Fibroblast of mammary gland (primary cell): ENCODE results near the gene SBF2.
A peak's percentile ranks its signal among the peaks of the same experiment; 100 is the strongest.

Experiments
- DNase-seq: peaks from one replicate; pipeline ENCODE4 v3.0.0-alpha.2; 2010; ENCODE audit warnings: low read depth
- H3K4me3 ChIP-seq: 2 replicates; pipeline ENCODE4 v1.5.1; 2011; ENCODE audit warnings: low read depth, mild to moderate bottlenecking, low read length, moderate library complexity; ENCODE audit not compliant: control insufficient read depth
- TF ChIP-seq, protein P1 (sequence below): conservative IDR thresholded peaks from 2 replicates; pipeline ENCODE4 v1.5.1; 2011; ENCODE audit warnings: low read depth, low read length, inconsistent platforms; ENCODE audit not compliant: control insufficient read depth, insufficient read depth

Gene SBF2

DNA sequence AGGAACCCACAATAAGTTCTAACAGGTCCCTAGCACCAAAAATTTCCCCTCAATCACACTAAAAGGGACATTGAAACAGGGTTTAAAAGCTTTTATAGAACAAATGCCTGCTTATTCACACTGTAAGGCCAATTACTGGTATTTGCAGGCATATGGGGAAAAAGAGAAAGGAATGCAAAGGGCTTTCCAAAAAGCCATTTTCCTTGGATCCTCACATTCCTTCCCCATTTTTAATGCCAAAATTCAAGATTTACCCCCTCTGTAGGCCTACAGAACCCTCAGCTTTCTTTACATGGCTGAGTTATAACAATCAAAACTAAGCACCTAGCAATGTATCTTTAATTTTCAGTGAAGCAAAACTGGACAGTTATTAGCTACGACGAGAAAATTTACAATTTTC lies 102.0 kb downstream of the SBF2 start:
- DNase-seq: no peak

DNA sequence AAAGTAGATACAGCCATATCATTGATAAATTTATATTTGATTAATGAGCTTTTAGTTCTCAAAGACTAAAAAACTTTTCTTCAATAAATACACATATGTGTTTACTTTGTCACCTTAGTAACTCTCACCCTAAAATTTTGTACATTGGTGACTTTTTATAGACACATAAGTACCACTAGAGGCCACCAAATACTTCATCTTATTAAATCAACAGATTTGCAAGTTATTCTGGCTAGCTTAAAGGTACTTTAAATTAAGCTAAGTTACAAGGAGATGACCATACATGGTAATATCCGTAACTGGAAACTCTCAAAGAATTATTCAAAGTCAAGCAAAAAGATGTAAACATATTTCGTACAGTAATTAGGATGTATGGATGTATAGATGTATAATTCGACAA lies 112.2 kb downstream of the SBF2 start:
- TF ChIP-seq, protein P1, sequence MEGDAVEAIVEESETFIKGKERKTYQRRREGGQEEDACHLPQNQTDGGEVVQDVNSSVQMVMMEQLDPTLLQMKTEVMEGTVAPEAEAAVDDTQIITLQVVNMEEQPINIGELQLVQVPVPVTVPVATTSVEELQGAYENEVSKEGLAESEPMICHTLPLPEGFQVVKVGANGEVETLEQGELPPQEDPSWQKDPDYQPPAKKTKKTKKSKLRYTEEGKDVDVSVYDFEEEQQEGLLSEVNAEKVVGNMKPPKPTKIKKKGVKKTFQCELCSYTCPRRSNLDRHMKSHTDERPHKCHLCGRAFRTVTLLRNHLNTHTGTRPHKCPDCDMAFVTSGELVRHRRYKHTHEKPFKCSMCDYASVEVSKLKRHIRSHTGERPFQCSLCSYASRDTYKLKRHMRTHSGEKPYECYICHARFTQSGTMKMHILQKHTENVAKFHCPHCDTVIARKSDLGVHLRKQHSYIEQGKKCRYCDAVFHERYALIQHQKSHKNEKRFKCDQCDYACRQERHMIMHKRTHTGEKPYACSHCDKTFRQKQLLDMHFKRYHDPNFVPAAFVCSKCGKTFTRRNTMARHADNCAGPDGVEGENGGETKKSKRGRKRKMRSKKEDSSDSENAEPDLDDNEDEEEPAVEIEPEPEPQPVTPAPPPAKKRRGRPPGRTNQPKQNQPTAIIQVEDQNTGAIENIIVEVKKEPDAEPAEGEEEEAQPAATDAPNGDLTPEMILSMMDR: peak; percentile 29
- DNase-seq: peak; percentile 59
- no peak overlapping the region for H3K4me3 ChIP-seq

More for the DNA sequence above, 102.0 kb downstream of the SBF2 start:
- no peak overlapping the region for H3K4me3 ChIP-seq
- TF ChIP-seq, protein P1: no peak

DNA sequence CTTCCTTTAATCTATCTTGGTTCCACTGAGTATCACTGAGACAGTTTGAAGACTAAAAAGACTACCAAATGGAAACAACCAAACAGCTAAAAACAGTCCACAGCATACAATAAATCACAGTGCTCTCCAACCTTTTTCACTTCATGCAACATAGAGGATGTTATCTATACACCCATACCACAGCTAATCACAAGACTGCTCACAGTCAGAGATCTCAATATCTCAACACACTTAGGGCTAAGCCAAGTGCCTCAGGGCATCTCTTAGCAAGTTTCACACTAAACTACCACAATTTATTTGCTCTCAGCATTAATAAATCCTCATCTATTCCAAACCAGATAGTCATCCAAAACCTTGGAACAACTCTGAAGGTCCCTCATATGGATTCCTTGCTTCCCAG lies 129.4 kb downstream of the SBF2 start:
- TF ChIP-seq, protein P1: no peak
- DNase-seq: no peak
- H3K4me3 ChIP-seq: no peak overlapping the region

DNA sequence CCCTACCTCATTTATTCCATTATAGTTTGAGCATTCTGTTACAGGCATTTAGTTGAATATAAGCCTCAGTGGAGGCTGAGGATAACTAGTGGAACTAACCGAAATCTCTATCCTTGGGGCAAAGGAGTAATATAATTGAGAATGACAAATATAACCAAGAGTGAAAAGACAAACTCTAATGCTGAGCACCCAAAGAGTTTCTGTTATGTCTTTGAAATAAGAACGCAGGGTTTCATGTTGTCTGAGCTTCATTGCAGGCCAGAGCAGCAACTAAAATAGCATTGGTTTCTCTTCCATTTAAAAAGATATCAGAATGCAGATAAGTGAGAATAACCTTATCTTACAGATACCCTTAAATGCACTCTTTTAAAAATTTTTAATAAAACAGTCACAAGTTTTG lies 131.8 kb downstream of the SBF2 start:
- no peak for DNase-seq

DNA sequence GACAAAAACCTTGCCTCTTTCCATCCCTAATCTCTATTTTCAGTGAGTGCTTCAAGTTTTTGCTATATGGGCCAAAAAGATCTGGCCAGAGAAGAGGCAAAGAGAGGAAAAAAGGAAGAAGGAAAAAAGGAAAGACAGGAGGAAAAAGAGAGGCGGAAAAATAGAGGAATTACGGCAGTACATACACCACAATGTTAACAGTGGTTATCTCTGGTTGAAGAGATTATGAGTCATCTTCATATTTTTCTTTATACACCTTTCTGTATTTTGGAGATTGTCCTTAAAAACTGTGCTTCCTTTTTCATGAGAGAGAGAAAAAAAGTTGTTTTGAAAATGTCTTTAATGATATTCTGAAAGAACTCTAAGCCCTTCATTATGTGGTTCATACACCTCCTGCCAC lies 133.7 kb downstream of the SBF2 start:
- H3K4me3 ChIP-seq: no peak overlapping the region
- TF ChIP-seq, protein P1: no peak
- no peak for DNase-seq

More for the DNA sequence above, 131.8 kb downstream of the SBF2 start:
- TF ChIP-seq, protein P1: no peak
- no peak overlapping the region for H3K4me3 ChIP-seq

DNA sequence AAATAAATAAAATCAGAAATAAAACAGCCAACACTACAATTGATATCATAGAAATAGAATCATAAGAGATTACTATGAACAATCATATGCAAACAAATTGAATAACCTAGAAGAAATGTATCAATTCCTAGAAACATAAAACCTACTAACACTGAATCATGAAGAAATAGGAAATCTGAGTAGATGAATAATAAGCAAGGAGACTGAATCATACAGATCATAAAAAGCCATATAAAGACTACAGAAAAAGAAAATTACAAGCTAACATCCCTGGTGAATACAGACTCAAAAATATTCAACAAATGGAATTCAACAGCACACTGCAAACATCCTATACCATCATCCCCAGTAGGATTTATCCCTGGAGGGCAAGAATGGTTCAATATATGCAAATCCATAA lies 135.6 kb downstream of the SBF2 start:
- DNase-seq: peak; percentile 33
- H3K4me3 ChIP-seq: no peak overlapping the region
- TF ChIP-seq, protein P1: no peak
